COR-L47 (cell line): ENCODE measurements around the gene MARCHF9.

ENCODE experiments used
- DNase-seq: peaks from one replicate; lab custom pipeline; 2025; lab: John Stamatoyannopoulos, UW

The MARCHF9 gene

GRCh38 chr12:57724003-57724935 lies 30.6 kb upstream of the MARCHF9 start:
- DNase-seq = no peak

- no peak for DNase-seq
Observed at GRCh38 chr12:57724936-57725740, 29.8 kb upstream of the MARCHF9 start.

- DNase-seq = no peak
Observed at GRCh38 chr12:57725851-57726150, 29.1 kb upstream of the MARCHF9 start.

GRCh38 chr12:57726151-57726883 lies 28.6 kb upstream of the MARCHF9 start:
- DNase-seq = peak; percentile 86

- DNase-seq = peak; percentile 68
Observed at GRCh38 chr12:57726884-57727757, 27.8 kb upstream of the MARCHF9 start.

GRCh38 chr12:57727758-57728395 lies 27.0 kb upstream of the MARCHF9 start:
- no peak for DNase-seq

GRCh38 chr12:57729321-57729844 lies 25.5 kb upstream of the MARCHF9 start:
- DNase-seq = no peak

GRCh38 chr12:57730336-57731067 lies 24.4 kb upstream of the MARCHF9 start:
- no peak for DNase-seq

GRCh38 chr12:57731411-57732080 lies 23.4 kb upstream of the MARCHF9 start:
- DNase-seq = no peak

GRCh38 chr12:57732270-57732669 lies 22.6 kb upstream of the MARCHF9 start:
- DNase-seq = no peak

GRCh38 chr12:57732726-57733593 lies 21.9 kb upstream of the MARCHF9 start:
- no peak for DNase-seq

GRCh38 chr12:57733928-57734327 lies 21.0 kb upstream of the MARCHF9 start:
- no peak for DNase-seq

GRCh38 chr12:57734591-57734990 lies 20.3 kb upstream of the MARCHF9 start:
- DNase-seq = no peak

- DNase-seq = peak; percentile 33
Observed at GRCh38 chr12:57735198-57735855, 19.6 kb upstream of the MARCHF9 start.

- DNase-seq = peak; percentile 59
Observed at GRCh38 chr12:57735952-57736740, 18.8 kb upstream of the MARCHF9 start.

- no peak for DNase-seq
Observed at GRCh38 chr12:57736741-57737466, 18.0 kb upstream of the MARCHF9 start.
